ENCODE data around the gene NIBAN1. TPM values are rescaled to one million over a fixed set of nuclear protein-coding genes. Genes with fewer than 3 reads are reported as not detected.

NIBAN1 gene
- total and polyA plus RNA-seq, 9 of the 15 experiments (the other 6 are each of a cell fraction or from before 2014, with no cell fraction given): 1.5 to 26.6 (median 16.2) TPM

- no peak for TF ChIP-seq ZNF445 (CRISPR knock-in tag; IDR thresholded peaks at IDR 0.05; ENCODE audit: low read depth)
- TF ChIP-seq ZNF512 (tag; IDR thresholded peaks at IDR 0.05): no peak
- TF ChIP-seq ZNF134 (CRISPR knock-in tag; conservative IDR thresholded peaks at IDR 0.05): 0 out of 2 replicates have a peak, but pooled peaks have one; percentile 13
- TF ChIP-seq ETS2 (tag; IDR thresholded peaks at IDR 0.05; ENCODE audit: borderline replicate concordance, poor library complexity, severe bottlenecking): peak; percentile 5
- TF ChIP-seq ZFP36 (IDR thresholded peaks at IDR 0.05; ENCODE audit: low read depth, low read length, partially characterized antibody): peak; percentile 65
- peak; percentile 73 for TF ChIP-seq POLR2B (IDR thresholded peaks at IDR 0.05; ENCODE audit: low read depth, partially characterized antibody)
- peak; percentile 68 for TF ChIP-seq SUPT5H (IDR thresholded peaks at IDR 0.05)
- peak; percentile 63 to 91; a peak in 3 of 4 replicates for TF ChIP-seq NONO (IDR thresholded peaks at IDR 0.05; ENCODE audit: low read depth in 2 of 2, low read length in 1 of 2)
- TF ChIP-seq ZNF143 (CRISPR knock-in tag; IDR thresholded peaks at IDR 0.05): 0 out of 2 replicates have a peak, but pooled peaks have one; percentile 24
- no peak for TF ChIP-seq ELK3 (CRISPR knock-in tag; IDR thresholded peaks at IDR 0.05)
- no peak for TF ChIP-seq JUN (IDR thresholded peaks at IDR 0.05; ENCODE audit: borderline replicate concordance, low read depth, low read length)
- peak; percentile 49 for TF ChIP-seq JUN (CRISPR knock-in tag; IDR thresholded peaks at IDR 0.05; ENCODE audit: borderline replicate concordance)
- no peak for TF ChIP-seq ZNF586 (CRISPR knock-in tag; conservative IDR thresholded peaks at IDR 0.05)
- peak; percentile 63; the same call in 1 of the 2 replicates for TF ChIP-seq RBM14 (IDR thresholded peaks at IDR 0.05; ENCODE audit: borderline replicate concordance, insufficient read depth, low read depth, low read length)
- TF ChIP-seq L3MBTL2 (IDR thresholded peaks at IDR 0.05): peak; percentile 97
- peak; percentile 80; the same call in 1 of the 2 replicates for TF ChIP-seq NBN (IDR thresholded peaks at IDR 0.05; ENCODE audit: low read depth)
- TF ChIP-seq SRF (CRISPR knock-in tag; IDR thresholded peaks at IDR 0.05): 0 out of 4 replicates have a peak, but pooled peaks of 1 of the 2 experiments have one; percentile 29
- peak; percentile 60; the same call in 1 of the 2 replicates for TF ChIP-seq HNRNPL (IDR thresholded peaks at IDR 0.05; ENCODE audit: low read depth, low read length)
- TF ChIP-seq RUNX1 (IDR thresholded peaks at IDR 0.05; ENCODE audit: low read depth): peak; percentile 25; the same call in 1 of the 2 replicates
- no peak for TF ChIP-seq HES1 (IDR thresholded peaks at IDR 0.05; ENCODE audit: low read depth)
- TF ChIP-seq RCOR1 (IDR thresholded peaks at IDR 0.05; ENCODE audit: borderline replicate concordance in 1 of 2, low read depth in 2 of 2, low read length in 2 of 2): 0 out of 4 replicates have a peak, but pooled peaks of 1 of the 2 experiments have one; percentile 23
- peak; percentile 84 for TF ChIP-seq TFAP4 (CRISPR knock-in tag; IDR thresholded peaks at IDR 0.05; ENCODE audit: borderline replicate concordance)
- no peak for TF ChIP-seq ZNF551 (CRISPR knock-in tag; IDR thresholded peaks at IDR 0.05)
- TF ChIP-seq TBP (optimal IDR thresholded peaks at IDR 0.05; ENCODE audit: low read depth, low read length): peak; percentile 75
These were observed at the start of gene NIBAN1 (continued) for GRCh38 chr1:184974056-184974836.

All from K562 (cell line).